D721Med (cell line): ENCODE results near the gene CTNNA3.

Experiments used
- DNase-seq: peaks from one replicate; pipeline ENCODE4 v3.0.0; 2011; ENCODE audit warnings: low spot score; ENCODE audit not compliant: insufficient read length
- FAIRE-seq: peaks from 2 replicates; lab custom pipeline; 2011; peaks lifted over from hg19 to GRCh38; lab: Jason Lieb, UNC
- CTCF ChIP-seq: IDR thresholded peaks from 2 replicates; pipeline ENCODE4 v1.5.1; 2012; ENCODE audit warnings: mild to moderate bottlenecking, control low read depth; ENCODE audit not compliant: insufficient read depth; ENCODE audit errors: missing control alignments

The CTNNA3 gene

DNA sequence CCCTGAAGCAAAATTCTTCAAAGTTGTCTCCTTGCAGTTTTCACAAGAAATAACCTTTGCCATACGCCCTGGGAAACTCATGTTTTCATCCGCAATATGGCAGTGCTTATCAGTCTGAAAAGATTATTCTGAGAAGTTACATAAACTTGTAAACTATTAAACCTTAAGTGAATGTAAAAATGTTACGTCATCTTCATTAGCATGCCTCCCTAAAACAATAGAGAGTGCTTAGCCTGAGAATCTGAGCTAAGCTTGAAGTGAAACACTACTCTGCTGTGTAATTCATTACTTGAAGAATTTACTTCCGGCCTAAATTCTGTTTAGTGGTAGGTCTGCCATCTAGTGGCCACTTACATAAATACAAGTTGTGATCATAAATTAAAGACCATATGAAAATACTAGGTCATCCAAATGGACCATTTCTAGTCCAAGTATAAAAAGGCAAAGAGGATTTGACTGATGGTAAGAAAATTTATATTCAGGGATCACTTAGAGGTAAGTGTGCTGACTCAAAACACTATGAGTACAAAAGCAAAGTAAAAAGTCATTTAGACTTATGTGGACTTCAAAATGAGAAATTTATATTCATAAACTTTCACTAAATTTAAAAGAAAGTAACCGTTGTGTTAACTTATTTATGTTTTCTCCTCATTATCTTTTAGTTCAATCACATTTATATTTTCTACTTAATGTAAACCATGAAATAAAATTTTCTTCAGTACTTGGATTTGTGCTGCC is 1515.2 kb downstream of the CTNNA3 start:
- peak; percentile 68 for TF ChIP-seq CTCF
- DNase-seq (peak; percentile 11), FAIRE-seq (peak; percentile 82)

DNA sequence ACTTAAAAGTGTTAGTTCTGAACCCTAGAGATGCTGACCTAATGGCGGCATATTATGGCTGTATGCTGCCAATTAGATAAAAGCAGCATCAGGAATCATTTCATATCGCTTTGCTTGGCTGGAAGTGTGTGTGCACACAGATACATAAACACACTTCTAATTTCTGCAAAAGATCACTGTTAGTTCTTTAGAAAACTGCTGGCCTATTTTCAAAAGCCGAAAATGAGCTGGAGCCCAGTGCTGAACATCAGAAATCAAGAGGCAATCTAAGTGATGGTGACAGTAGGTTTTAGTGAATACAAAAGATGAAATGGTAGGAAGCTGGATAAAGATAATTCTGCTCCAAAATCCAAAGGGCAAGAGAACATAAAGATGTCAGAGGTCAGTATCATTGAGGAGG is 1516.0 kb downstream of the CTNNA3 start:
- FAIRE-seq (no peak), DNase-seq (no peak)
- no peak for TF ChIP-seq CTCF

DNA sequence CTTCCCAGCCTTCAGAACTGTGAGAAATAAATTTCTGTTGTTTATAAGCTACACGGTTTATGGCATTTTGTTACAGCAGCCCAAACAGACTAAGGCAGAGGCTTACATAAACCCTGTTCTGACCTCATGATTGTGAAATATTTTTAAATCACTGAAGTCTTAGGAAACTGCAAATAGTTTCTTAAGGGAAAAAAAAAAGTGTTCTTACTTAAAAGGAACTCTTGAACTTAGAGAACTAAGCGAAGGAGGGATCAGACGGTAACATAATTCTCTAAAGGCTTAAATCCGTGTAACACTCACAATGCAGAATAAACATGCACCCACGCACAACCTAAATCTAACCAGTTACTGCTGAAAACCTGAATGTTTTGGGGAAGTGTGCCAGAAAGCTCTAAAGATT is 1519.2 kb downstream of the CTNNA3 start:
- FAIRE-seq (no peak), DNase-seq (no peak)
- no peak for TF ChIP-seq CTCF

DNA sequence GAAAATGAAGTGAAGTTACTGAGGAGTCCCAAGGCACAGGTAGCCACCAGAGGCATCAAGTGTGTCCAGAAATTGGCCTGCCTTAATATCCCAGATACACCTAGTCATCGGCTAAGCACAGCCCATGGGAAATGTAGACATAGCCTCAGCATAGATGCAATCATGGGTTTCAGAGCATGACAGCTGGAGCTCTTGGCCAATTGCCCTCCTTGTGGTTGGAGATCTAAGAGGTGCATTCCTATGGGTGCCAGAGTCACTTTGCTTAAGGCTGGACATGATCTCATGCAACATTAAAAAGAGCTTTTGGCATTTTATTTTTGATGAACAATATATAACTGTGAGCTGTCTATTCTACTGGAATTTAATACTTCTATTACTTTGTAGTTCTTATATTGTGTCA is 1528.2 kb downstream of the CTNNA3 start:
- DNase-seq (no peak), FAIRE-seq (no peak)
- no peak for TF ChIP-seq CTCF

DNA sequence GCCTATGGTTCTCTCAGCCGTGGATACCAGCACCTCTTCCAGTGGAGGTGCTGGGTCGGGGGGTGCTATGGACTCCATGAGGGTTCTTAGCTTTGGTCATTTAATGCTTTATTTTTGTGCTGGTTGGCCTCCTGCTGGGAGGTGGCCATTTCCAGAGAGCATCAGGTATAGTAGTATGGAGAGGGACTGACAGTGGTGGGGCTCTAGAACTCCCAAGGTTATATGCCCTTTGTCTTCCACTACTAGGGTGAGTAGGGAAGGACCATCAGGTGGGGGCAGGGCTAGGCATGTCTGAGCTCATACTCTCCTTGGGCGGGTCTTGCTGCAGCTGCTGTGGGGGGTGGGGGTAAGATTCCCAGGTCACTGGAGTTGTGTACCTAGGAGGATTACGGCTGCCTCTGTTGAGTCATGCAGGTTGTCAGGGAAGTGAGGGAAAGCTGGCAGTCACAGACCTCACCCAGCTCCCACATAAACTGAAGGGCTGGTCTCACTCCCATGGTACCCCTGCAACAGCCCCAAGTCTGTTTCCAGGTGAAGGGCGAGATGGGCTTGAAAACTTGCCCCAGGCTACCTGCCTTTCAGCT is 1533.3 kb downstream of the CTNNA3 start:
- FAIRE-seq (no peak), DNase-seq (no peak)
- no peak for TF ChIP-seq CTCF

- FAIRE-seq (peak; percentile 11), DNase-seq (no peak)
- TF ChIP-seq CTCF = no peak
Observed at GRCh38 chr10:66151346-66151745, 1544.6 kb downstream of the CTNNA3 start.

DNA sequence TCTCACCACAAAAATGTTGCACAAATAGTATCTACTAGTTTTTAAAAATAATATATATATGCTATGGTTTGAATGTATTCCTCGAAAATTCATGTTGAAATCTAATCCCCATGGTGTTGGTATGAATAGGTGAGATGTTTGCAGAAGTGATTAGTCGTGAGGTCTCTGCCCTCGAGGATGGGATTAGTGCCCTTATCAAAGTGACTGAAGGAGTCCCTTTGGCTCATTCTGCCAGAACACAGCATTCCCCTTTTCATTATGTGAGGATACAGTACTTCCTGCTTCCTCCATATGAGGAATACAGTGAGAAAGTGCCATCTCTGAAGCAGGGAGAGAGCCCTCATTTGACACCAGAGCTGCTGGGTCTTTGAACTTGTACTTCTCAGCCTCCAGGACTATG is 1547.7 kb downstream of the CTNNA3 start:
- no peak for FAIRE-seq
- no peak for TF ChIP-seq CTCF
- no peak for DNase-seq
